Measurements from ENCODE around the gene IFRD2. TPM values are rescaled to one million over a fixed set of nuclear protein-coding genes. Genes with fewer than 3 reads are reported as not detected.

Gene IFRD2
- total and polyA plus RNA-seq, 2 of the 13 experiments (the other 11 are each of a cell fraction or from before 2014, with no cell fraction given): 32.8 to 96.1 TPM

DNA sequence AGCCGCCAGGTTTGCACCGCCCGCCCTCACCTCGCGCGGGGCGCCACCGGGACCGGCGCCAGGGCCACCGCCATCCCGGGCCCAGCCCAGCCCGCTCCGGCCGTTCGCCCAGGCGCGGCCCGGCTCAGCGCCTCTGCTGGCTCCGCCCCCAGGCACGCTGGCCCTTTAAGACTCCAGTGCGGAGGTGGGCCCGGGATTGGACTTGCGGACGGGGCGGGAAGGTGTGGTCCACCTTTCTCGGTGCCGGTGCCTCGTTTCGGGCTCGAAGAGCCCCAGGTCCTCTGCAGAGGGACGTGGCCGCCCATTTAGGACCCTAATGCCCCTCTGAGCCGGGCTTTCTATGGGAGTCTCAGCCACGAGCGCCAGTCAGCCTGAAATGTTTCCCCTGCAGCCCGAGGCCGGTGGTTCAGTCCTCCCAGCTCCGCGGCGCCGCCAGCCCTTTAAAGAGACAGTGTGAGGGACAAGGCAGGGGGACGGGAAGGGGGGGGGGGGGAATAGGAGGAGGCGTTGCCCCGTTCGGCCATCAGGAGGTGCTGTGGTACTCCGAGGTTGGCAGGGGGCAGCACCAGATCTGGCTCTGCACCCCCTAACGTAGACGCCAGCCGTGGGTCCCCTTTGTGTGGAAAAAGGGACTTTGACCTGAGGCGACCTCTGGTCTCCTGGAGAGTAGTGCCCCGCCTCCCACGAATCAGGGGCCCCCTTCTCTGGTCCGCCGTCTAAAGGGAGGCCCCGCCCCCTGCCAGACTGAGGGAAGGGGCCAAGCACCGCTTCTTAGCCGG, 29.3 kb upstream of the IFRD2 start (continued):
- TF ChIP-seq, protein P1, sequence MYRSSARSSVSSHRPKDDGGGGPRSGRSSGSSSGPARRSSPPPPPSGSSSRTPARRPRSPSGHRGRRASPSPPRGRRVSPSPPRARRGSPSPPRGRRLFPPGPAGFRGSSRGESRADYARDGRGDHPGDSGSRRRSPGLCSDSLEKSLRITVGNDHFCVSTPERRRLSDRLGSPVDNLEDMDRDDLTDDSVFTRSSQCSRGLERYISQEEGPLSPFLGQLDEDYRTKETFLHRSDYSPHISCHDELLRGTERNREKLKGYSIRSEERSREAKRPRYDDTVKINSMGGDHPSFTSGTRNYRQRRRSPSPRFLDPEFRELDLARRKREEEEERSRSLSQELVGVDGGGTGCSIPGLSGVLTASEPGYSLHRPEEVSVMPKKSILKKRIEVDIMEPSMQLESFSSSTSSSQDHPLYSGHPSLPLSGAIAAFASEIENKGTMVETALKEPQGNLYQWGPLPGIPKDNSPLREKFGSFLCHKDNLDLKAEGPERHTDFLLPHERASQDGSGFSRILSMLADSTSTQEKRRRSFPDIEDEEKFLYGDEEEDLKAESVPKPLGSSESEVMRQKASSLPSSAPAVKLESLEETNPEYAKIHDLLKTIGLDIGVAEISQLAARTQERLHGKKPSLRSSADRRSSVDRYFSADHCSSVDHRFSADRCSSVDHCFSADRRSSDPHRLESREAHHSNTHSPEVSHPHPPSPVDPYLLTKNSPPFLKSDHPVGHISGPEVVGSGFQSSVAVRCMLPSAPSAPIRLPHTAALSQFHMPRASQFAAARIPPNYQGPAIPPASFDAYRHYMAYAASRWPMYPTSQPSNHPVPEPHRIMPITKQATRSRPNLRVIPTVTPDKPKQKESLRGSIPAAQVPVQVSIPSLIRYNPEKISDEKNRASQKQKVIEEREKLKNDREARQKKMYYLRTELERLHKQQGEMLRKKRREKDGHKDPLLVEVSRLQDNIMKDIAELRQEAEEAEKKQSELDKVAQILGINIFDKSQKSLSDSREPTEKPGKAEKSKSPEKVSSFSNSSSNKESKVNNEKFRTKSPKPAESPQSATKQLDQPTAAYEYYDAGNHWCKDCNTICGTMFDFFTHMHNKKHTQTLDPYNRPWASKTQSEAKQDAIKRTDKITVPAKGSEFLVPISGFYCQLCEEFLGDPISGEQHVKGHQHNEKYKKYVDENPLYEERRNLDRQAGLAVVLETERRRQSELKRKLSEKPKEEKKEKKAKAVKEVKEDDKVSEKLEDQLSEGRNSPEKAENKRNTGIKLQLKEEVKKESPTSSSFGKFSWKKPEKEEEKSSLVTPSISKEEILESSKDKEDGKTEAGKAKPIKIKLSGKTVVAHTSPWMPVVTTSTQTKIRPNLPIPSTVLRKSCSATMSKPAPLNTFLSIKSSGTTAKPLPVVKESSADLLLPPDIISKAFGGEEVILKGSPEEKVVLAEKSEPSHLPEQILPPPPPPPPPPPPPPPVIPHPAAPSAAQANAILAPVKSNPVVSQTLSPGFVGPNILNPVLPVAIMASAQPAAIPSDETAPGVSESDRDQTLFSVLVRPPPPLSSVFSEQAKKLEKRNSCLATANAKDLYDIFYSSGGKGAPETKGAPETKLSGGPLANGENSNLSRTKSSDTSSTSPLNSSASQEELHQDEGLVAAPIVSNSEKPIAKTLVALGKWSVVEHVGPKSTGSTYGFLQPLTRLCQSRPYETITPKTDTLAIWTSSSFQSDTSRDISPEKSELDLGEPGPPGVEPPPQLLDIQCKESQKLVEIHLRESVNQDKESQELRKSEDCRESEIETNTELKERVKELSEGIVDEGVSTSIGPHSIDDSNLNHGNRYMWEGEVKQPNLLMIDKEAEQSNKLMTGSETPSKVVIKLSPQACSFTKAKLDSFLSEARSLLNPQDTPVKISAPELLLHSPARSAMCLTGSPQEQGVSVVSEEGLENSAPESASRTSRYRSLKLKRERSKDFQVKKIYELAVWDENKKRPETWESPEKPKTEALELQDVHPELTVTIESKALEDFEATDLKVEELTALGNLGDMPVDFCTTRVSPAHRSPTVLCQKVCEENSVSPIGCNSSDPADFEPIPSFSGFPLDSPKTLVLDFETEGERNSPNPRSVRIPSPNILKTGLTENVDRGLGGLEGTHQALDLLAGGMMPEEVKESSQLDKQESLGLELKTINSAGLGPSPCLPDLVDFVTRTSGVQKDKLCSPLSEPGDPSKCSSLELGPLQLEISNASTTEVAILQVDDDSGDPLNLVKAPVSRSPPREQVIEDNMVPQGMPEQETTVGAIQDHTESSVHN (CRISPR knock-in tag; IDR thresholded peaks at IDR 0.05): no peak
- no peak for TF ChIP-seq KLF15 (CRISPR knock-in tag; IDR thresholded peaks at IDR 0.05; ENCODE audit: borderline replicate concordance)
- peak; percentile 45; the same call in 1 of the 2 replicates for TF ChIP-seq ZSCAN29 (CRISPR knock-in tag; conservative IDR thresholded peaks at IDR 0.05)
- no peak for TF ChIP-seq ZBTB8A (CRISPR knock-in tag; IDR thresholded peaks at IDR 0.05; ENCODE audit: borderline replicate concordance, low read depth)
- 0 out of 2 replicates have a peak, but pooled peaks have one; percentile 26 for TF ChIP-seq ZNF274 (CRISPR knock-in tag; IDR thresholded peaks at IDR 0.05)
- TF ChIP-seq ZFP90 (CRISPR knock-in tag; IDR thresholded peaks at IDR 0.05; ENCODE audit: borderline replicate concordance): no peak
- TF ChIP-seq, protein P2, sequence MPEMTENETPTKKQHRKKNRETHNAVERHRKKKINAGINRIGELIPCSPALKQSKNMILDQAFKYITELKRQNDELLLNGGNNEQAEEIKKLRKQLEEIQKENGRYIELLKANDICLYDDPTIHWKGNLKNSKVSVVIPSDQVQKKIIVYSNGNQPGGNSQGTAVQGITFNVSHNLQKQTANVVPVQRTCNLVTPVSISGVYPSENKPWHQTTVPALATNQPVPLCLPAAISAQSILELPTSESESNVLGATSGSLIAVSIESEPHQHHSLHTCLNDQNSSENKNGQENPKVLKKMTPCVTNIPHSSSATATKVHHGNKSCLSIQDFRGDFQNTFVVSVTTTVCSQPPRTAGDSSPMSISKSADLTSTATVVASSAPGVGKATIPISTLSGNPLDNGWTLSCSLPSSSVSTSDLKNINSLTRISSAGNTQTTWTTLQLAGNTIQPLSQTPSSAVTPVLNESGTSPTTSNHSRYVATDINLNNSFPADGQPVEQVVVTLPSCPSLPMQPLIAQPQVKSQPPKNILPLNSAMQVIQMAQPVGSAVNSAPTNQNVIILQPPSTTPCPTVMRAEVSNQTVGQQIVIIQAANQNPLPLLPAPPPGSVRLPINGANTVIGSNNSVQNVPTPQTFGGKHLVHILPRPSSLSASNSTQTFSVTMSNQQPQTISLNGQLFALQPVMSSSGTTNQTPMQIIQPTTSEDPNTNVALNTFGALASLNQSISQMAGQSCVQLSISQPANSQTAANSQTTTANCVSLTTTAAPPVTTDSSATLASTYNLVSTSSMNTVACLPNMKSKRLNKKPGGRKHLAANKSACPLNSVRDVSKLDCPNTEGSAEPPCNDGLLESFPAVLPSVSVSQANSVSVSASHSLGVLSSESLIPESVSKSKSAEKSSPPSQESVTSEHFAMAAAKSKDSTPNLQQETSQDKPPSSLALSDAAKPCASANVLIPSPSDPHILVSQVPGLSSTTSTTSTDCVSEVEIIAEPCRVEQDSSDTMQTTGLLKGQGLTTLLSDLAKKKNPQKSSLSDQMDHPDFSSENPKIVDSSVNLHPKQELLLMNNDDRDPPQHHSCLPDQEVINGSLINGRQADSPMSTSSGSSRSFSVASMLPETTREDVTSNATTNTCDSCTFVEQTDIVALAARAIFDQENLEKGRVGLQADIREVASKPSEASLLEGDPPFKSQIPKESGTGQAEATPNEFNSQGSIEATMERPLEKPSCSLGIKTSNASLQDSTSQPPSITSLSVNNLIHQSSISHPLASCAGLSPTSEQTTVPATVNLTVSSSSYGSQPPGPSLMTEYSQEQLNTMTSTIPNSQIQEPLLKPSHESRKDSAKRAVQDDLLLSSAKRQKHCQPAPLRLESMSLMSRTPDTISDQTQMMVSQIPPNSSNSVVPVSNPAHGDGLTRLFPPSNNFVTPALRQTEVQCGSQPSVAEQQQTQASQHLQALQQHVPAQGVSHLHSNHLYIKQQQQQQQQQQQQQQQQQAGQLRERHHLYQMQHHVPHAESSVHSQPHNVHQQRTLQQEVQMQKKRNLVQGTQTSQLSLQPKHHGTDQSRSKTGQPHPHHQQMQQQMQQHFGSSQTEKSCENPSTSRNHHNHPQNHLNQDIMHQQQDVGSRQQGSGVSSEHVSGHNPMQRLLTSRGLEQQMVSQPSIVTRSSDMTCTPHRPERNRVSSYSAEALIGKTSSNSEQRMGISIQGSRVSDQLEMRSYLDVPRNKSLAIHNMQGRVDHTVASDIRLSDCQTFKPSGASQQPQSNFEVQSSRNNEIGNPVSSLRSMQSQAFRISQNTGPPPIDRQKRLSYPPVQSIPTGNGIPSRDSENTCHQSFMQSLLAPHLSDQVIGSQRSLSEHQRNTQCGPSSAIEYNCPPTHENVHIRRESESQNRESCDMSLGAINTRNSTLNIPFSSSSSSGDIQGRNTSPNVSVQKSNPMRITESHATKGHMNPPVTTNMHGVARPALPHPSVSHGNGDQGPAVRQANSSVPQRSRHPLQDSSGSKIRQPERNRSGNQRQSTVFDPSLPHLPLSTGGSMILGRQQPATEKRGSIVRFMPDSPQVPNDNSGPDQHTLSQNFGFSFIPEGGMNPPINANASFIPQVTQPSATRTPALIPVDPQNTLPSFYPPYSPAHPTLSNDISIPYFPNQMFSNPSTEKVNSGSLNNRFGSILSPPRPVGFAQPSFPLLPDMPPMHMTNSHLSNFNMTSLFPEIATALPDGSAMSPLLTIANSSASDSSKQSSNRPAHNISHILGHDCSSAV (CRISPR knock-in tag; IDR thresholded peaks at IDR 0.05; ENCODE audit: borderline replicate concordance): no peak
- no peak for TF ChIP-seq ZNF619 (CRISPR knock-in tag; IDR thresholded peaks at IDR 0.05)
- TF ChIP-seq ZNF839 (CRISPR knock-in tag; IDR thresholded peaks at IDR 0.05; ENCODE audit: borderline replicate concordance): 0 out of 2 replicates have a peak, but pooled peaks have one; percentile 59
- TF ChIP-seq ZNF550 (CRISPR knock-in tag; IDR thresholded peaks at IDR 0.05; ENCODE audit: borderline replicate concordance): no peak
- TF ChIP-seq PAWR (CRISPR knock-in tag; IDR thresholded peaks at IDR 0.05; ENCODE audit: borderline replicate concordance): no peak; the same call in 1 of the 2 replicates

Measured in HepG2 (cell line).